ENCODE results near the gene CREB5.
A peak's percentile ranks its signal among the peaks of the same experiment; 100 is the strongest.

Gene CREB5

DNA sequence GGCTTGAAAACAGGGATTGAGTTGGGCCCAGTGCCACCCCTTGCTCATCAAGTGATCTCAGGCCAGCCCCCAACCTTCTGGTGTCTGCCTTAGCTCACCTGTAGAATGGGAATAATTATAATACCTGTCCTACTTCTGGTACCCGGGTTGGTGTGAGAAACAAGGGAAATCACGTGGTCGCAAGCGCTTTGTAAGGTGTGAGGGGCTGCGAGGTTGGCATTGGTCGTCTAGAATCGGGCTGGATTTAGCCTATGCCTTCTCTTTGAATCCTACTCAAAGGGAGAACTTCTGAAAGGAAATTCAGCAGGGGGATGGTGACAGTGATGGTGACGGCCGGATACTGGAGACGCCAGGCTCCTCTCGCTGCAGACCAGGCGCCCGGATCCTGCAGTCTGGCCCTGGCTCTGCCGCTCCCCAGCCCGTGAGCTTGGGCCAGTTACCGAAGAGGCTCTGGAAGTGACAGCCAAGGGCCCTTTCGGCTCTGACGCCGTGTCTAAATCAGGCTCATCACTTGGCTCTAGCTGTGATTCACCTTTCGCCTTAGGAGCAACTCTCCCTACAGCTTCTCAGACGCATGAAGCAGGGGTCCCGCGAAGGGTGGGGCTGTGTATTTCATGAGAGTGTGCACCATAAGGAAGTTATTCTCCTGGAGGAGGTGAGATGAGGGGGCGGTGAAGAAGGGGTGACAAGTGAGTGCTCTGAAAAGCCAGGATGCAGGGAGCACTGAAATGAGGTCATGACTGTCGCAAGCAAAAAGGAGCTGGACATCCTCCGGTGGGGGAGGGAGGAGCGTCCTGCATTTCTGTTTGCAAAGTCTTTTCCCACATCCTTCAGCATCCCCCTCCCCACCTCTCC lies 4.0 kb upstream of the CREB5 start:
- no peak for DNase-seq

DNA sequence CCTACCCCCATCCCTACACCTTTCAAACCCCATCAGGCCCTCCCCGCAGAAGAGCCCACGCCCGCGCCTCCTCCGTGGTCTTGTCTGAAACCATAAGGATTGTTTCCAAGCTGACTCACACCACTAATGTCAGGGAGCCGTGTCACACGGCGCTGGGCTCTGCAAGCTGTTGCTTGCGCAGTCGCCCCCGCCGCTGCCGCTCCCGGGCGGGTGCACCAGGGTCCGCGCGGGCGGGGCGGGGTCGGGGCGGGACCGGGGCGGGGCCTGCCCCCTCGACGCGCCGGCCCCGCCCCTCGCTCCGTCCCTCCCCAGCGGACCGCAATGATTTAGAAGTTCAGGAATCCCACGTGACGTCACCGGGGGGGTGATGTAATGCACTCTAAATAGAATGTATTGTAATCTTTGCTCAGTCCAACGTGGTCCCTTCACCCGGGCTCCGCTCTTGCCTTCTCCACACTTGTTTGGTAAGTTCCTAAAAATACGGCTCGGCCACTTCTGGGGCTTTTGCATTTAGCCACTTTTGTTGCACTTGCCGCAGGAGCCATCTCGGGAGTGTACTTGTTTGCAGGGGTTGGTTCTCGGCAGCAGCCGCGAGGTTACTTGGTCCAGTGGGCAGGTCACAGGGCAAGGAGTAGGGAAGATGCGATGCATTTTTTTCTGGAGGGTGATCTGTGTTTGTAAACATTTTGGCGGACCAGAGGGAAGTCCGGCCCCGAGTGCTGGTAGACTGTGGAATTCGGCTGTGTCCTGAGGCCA lies 3.2 kb upstream of the CREB5 start:
- peak; percentile 78 for DNase-seq

- DNase-seq: no peak
Observed at GRCh38 chr7:28409716-28410627, 2.3 kb upstream of the CREB5 start.

- no peak for DNase-seq
Observed at GRCh38 chr7:28410628-28411531, 1.4 kb upstream of the CREB5 start.

DNA sequence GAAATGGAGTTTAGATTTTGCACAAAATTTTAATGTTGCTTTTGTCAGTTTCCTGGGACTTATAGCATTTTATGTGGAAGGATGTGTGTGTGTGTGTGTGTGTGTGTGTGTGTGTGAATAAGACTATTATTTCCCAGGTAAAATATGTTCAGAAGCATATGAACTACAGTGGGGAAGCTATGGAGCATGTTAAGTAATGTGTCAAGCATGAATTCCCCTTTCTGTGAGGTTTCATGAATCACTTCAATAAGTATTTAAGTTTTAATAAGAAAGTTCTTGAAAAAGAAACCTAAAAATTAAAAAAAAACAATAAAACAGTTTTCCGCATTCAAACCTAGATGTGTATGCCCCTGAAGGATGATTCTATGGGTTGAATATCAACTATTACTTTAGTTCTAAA lies 693 bp downstream of the CREB5 start:
- DNase-seq: no peak

DNA sequence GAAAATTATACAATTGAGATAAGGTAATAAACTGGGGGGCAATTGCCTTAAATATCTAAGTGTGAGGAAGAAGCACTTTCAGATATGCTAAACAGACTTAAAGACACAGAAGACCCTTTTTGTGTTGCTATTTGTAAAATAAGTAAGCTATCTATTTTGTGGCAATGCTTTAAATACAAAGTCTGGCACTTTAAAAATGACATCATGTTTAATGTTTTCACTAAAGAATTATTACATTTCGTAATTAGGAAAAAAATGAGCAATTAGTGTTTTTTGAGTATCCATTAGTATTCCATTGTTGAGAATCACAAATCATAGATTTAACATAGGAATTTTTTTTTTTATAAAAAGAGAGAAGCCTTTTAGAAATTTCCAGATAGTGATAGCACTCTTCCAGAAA lies 2.1 kb downstream of the CREB5 start:
- no peak for DNase-seq

GRCh38 chr7:28417321-28417940 lies 5.1 kb downstream of the CREB5 start:
- DNase-seq: no peak

DNA sequence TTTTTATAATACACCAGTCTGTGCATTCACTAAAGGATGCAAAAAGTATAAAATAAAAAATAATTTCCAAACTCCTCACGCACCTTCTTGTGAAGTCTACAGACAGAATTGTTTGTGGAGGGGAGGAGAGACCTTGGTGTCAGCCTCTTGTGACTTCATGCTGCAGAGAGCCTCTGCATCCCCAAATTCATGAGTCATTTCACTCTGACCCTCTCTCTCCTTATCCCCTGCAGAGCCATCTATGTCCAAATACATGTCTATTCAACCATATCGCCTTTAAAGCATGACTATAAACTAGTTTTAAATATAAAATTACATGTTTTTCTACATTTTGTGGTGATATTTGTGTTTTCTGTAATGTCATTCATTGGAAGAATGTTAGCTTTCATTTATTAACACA lies 6.0 kb downstream of the CREB5 start:
- no peak for DNase-seq

GRCh38 chr7:28418966-28419365 lies 6.6 kb downstream of the CREB5 start:
- DNase-seq: no peak

DNA sequence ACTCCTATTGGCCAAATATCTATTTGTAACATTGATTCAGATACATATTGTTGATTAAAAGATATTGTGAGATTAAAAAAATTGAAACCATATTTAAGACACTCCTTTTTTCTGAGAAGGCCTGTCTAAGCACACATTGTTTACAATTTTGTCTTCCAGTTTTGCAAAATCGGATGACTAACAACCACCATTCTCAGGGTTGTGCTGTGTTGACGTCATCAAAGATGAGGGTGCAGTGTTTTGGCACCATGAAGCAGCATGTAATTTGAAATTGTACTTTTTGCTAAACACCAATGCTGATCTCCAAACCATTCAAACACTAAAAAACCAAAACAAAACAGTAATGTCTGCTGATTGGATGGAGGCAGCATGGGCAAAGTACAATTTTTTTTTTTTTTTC lies 7.4 kb downstream of the CREB5 start:
- no peak for DNase-seq

GRCh38 chr7:28423112-28423511 lies 10.8 kb downstream of the CREB5 start:
- no peak for DNase-seq

GRCh38 chr7:28423918-28424514 lies 11.7 kb downstream of the CREB5 start:
- DNase-seq: no peak

- no peak for DNase-seq
Observed at GRCh38 chr7:28425496-28425895, 13.2 kb downstream of the CREB5 start.

DNA sequence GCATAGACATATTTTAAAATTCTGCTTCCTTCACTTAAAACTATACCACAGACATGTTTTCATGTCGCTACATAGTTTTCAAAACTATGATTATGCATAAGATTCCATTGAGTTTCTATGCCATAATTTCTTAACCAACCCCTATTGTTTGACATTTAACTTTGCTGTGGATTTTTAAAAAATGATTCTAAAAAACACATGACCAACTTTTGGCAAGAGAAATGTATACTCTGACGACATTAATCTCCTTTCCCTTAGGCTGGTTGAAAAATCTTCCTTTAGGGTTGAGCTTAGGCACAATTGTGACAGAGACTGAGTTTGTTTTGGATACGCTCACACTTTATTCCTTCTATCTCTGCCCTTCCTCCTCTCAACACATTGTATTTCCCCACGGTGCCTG lies 14.9 kb downstream of the CREB5 start:
- no peak for DNase-seq

DNA sequence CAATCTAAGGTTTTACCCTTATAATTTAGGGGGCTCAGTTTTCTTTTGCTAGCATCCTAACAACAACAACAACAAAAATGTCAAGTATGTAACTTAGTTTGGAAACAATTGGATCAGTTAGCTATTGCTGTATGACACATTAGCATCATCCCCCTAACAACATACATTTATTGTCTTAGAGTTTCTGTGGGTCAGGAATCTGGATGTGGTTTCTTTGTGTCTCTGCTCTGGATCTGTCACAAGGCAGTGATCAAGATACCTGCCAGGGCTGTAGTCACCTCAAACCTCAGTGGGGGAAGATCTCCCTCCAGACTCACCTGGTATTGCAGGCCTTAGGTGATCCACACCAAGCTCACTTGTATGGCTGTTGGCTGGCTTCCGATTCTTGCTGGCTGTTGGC lies 18.3 kb downstream of the CREB5 start:
- DNase-seq: no peak

DNA sequence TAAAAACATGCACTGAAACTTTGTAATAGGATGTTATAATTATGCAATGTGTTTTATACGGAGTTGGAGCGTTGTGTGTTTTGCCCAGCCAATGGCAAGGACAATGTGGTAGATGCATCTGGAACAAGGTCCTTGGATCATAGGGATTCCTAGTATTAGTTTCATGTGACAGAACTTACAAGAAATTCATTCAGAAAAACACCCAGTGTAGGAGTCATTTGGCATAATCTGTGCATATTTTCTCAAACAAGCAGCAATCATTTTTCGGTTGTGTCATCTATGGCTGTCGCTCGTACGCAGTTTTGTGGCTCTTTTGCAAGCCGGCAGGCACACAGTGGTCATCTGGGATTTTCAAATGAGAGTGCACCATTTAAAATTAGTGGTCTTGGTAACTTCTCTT lies 19.8 kb downstream of the CREB5 start:
- no peak for DNase-seq

DNA sequence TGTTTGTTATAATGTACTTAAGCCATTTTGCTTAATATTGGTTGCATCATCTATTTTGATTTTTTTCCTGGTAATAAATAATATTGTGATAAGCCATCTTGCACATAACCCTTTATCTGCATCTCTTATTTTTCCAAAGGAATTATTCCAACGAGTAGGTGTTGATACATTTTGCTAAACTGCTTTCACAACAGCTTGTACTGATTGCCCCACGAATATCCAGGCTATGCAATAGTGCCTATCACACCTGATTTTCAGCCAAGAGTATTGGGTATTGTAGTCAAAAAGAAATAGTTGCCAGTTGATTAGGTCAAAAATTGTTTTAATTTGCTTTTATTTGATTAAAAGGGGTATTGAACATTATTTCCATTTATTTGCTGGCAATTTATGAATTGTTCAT lies 20.7 kb downstream of the CREB5 start:
- DNase-seq: no peak

DNA sequence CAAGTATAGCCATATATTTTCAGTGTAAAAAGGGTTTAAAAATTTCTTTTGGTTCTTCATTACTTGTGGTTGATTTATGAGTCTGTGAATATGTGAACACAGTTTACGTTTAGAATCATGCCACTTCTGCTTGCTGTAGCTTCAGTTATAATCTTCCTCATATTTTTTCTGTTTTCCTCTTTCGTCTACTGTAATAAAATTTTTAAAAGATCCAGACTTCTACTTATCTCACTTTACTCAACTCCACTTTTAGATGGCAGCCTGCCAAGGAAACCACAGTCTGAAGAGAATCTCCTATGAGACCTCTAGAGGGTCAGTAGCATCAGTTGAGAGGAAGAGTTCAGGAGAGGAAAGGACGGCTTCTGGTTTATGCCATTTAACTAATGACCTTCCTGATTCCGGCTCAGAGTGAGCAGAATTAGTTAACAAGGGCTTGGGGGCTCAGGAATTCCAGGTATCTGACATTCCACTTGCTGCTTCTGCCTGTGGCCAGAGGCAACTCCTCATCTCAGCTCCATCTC lies 21.4 kb downstream of the CREB5 start:
- DNase-seq: no peak

DNA sequence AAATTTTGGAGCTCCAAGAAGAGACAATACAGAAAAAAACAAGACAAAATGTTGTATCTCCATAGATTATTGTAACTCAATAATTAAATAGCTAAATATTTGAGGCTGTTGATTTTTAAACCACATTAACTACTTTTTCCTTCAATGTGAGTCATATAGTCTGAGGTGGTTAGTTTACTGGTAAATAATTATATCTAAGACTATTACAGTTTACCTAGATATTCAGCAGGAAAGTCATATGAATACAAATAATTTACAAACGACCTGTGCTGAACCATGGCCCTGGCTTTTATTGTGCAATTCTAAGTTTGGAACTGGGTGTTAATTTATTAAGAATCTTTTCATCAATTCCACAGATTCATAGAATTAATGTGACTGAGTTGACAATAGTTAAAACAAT lies 22.2 kb downstream of the CREB5 start:
- DNase-seq: no peak

- no peak for DNase-seq
Observed at GRCh38 chr7:28435152-28435551, 22.8 kb downstream of the CREB5 start.

DNA sequence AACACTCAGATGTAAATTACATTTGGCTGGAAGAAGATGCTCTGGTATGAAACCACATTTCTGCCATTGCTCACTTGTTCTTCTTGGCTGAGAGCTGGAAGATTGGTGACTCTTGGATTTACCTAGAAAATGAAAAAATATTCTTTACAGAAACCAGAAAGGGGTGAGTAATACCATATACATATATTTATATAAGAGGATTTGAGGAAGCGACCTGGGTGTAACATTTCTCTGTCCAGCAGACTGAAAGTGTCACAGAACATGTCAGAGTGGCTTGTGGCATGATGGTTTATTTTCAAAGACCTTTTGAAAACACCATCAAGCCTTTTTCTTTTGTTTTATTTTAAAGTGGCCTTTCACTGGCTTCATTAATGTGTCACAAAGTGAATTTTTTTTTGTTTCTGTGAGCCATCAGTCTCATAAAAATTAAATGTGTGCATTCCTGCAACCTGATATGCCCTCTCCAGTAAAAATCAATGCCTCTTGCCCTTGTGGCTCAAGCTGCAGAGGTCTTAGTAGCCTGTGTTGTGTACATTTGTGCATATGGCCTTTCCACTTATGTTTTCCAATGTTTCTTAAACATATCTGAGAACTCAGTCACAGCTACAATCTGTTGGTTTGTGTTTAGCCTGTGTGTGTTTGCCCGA lies 23.5 kb downstream of the CREB5 start:
- DNase-seq: no peak
